SU-DHL-6 (cell line): Measurements from ENCODE around the gene PARL.

Source experiments
- EZH2phosphoT487 ChIP-seq: fragments of 200-600 bp; sonication (generic), shearing (Covaris generic); conservative IDR thresholded peaks from 2 replicates; pipeline ENCODE4 v1.6.1; 2018; ENCODE audit warnings: mild to moderate bottlenecking, antibody characterized with exemption, low read length, moderate library complexity, mixed read lengths
- TF ChIP-seq, protein P1 (sequence below): fragments of 200-600 bp; sonication (generic); IDR thresholded peaks from one replicate; pipeline ENCODE4 v1.5.1; 2017; ENCODE audit warnings: antibody characterized with exemption, mild to moderate bottlenecking, low read length, moderate library complexity; ENCODE audit not compliant: insufficient read depth, poor library complexity, severe bottlenecking

DNA sequence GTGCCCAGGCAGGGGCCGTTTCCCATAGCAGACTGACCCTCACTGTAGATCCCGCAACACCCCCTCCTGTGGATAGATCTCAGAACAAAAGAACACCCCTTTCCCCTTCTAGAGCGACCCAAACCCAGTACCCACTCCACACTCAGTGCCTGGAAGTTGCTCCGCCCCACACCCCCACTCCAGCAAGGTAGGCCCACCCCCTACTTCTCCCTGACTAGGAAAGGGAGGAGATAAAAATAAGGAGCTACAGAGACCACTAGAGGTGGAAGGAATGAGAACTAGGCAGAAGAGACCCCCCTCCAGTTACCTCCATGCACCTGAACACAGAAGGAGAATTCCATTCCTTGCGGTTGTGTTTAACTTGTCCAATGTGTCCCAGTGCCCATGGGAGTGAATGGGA is 30.2 kb upstream of the PARL start:
- TF ChIP-seq, protein P1, sequence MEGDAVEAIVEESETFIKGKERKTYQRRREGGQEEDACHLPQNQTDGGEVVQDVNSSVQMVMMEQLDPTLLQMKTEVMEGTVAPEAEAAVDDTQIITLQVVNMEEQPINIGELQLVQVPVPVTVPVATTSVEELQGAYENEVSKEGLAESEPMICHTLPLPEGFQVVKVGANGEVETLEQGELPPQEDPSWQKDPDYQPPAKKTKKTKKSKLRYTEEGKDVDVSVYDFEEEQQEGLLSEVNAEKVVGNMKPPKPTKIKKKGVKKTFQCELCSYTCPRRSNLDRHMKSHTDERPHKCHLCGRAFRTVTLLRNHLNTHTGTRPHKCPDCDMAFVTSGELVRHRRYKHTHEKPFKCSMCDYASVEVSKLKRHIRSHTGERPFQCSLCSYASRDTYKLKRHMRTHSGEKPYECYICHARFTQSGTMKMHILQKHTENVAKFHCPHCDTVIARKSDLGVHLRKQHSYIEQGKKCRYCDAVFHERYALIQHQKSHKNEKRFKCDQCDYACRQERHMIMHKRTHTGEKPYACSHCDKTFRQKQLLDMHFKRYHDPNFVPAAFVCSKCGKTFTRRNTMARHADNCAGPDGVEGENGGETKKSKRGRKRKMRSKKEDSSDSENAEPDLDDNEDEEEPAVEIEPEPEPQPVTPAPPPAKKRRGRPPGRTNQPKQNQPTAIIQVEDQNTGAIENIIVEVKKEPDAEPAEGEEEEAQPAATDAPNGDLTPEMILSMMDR = no peak
- no peak for TF ChIP-seq EZH2phosphoT487
